ENCODE measurements around the gene SYCP3.

- TF ChIP-seq, protein P1, sequence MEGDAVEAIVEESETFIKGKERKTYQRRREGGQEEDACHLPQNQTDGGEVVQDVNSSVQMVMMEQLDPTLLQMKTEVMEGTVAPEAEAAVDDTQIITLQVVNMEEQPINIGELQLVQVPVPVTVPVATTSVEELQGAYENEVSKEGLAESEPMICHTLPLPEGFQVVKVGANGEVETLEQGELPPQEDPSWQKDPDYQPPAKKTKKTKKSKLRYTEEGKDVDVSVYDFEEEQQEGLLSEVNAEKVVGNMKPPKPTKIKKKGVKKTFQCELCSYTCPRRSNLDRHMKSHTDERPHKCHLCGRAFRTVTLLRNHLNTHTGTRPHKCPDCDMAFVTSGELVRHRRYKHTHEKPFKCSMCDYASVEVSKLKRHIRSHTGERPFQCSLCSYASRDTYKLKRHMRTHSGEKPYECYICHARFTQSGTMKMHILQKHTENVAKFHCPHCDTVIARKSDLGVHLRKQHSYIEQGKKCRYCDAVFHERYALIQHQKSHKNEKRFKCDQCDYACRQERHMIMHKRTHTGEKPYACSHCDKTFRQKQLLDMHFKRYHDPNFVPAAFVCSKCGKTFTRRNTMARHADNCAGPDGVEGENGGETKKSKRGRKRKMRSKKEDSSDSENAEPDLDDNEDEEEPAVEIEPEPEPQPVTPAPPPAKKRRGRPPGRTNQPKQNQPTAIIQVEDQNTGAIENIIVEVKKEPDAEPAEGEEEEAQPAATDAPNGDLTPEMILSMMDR (IDR thresholded peaks at IDR 0.05), result no peak
- no peak for TF ChIP-seq POLR2A (IDR thresholded peaks at IDR 0.05)
Observed at GRCh38 chr12:101743242-101743641, 4.0 kb upstream of the SYCP3 start.
